Left lung (tissue), 10 donors: ENCODE measurements around the gene GFPT1. TPM values are rescaled to one million over a fixed set of nuclear protein-coding genes. Genes with fewer than 3 reads are reported as not detected.

ENCODE experiments used
- ATAC-seq: fragments of 200-7000 bp; cut with Tn5 transposase; one replicate; pipeline ENCODE4 v1.9.1; 2020; ENCODE audit warnings: moderate library complexity
- DNase-seq, 4 donors: peaks; one replicate each; pipeline ENCODE4 v3.0.0-alpha.2; 2013 to 2020
- H3K27ac ChIP-seq, 2 donors: fragments of 200-600 bp; sonication (generic) in 1 of 2; one replicate each; pipeline versions ENCODE4 v1.5.0 to v1.8.0; 2020 to 2021
- H3K27me3 ChIP-seq, 2 donors: fragments of 200-600 bp; sonication (generic) in 1 of 2; one replicate each; pipeline versions ENCODE4 v1.5.0 to v1.8.0; 2020 to 2021
- H3K36me3 ChIP-seq, 2 donors: fragments of 200-600 bp; sonication (generic) in 1 of 2; one replicate each; pipeline versions ENCODE4 v1.5.0 to v1.8.0; 2020 to 2021
- H3K4me1 ChIP-seq, 2 donors: fragments of 200-600 bp; one replicate each; pipeline ENCODE4 v1.8.0; 2021
- H3K4me3 ChIP-seq, 2 donors: fragments of 200-600 bp; sonication (generic) in 1 of 2; one replicate each; pipeline versions ENCODE4 v1.5.0 to v1.8.0; 2020 to 2021; ENCODE audit warnings: mild to moderate bottlenecking in 1 of 2
- H3K9me3 ChIP-seq, 2 donors: fragments of 200-600 bp; sonication (generic) in 1 of 2; one replicate each; pipeline versions ENCODE4 v1.5.0 to v1.8.0; 2020 to 2021
- CTCF ChIP-seq, 2 donors: fragments of 200-600 bp; sonication (generic) in 1 of 2; IDR thresholded peaks; one replicate each; pipeline versions ENCODE4 v1.5.0 to v1.8.0; 2021; ENCODE audit warnings: antibody characterized with exemption in 2 of 2
- intact Hi-C, 2 donors: fragments of 100-400 bp; cut with DNase I; formaldehyde crosslinking; loops; one replicate each; pipeline versions ENCODE4 v1.11.2 to v1.14.2; 2022
- polyA plus RNA-seq, 6 donors: library from polyadenylated mRNA; unstranded; fragments of 120-200 nt; gene quantifications; one replicate each; pipeline ENCODE4 v1.2.1, GENCODE V29; 2013; ENCODE audit not compliant: insufficient read length in 6 of 6
- total RNA-seq, 2 donors: library from RNA; stranded (reverse); fragmentation: NEBNext Ultra II Directional; extraction: Animal tissue kit (Norgen Biotek cat#: 25700); gene quantifications; one replicate each; pipeline ENCODE4 v1.2.1, GENCODE V29; 2021
- donor health status: DM: no; HTN: yes; CAD: no.
- donor health status: DM: no; HTN: no; CAD: no.

Gene GFPT1
- total and polyA plus RNA-seq, 8 donors = 26.3 to 95.7 (median 30.5) TPM

GRCh38 chr2:69335311-69335710 lies 51.7 kb downstream of the GFPT1 start:
- no peak for ATAC-seq
- Histone ChIP-seq H3K4me1 (no peaks in the 10 kb centered on the region), H3K27ac (no peak overlapping the region), H3K9me3 (no peaks in the 10 kb centered on the region), H3K27me3 (no peaks in the 10 kb centered on the region), H3K4me3 (no peak overlapping the region), H3K36me3 (peaks cover 0 to 80% of the 10 kb centered on the region in 2 donors)
- no peak for TF ChIP-seq CTCF (IDR thresholded peaks at IDR 0.05)
- peak in 2 of 4 donors; percentile 5 to 26 for DNase-seq
- intact Hi-C loops = no loop called here

DNA sequence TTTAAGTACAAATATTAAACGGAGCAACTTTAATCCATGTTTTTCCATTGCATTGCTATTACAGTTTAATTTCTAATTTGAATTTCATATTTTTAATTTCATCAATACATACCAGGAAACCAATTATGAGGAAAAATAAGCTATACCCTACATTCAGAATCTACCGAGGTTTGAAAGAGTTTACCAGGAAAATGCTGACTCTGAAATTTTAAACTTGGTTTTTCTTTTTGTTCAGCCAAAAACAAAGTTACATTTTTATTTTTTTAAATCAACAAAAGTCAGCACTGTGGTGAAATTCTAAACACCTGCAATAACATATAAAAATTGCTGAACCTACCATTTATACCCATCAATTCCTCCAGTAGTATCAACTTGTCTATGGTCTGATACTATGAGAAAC lies 53.7 kb downstream of the GFPT1 start:
- Histone ChIP-seq H3K4me3 (no peak overlapping the region), H3K9me3 (no peaks in the 10 kb centered on the region), H3K4me1 (no peaks in the 10 kb centered on the region), H3K27me3 (no peaks in the 10 kb centered on the region), H3K27ac (no peak overlapping the region), H3K36me3 (peaks cover 0 to 80% of the 10 kb centered on the region in 2 donors)
- no peak for DNase-seq
- TF ChIP-seq CTCF (IDR thresholded peaks at IDR 0.05) = no peak
- ATAC-seq = no peak
- intact Hi-C loops = no loop called here

DNA sequence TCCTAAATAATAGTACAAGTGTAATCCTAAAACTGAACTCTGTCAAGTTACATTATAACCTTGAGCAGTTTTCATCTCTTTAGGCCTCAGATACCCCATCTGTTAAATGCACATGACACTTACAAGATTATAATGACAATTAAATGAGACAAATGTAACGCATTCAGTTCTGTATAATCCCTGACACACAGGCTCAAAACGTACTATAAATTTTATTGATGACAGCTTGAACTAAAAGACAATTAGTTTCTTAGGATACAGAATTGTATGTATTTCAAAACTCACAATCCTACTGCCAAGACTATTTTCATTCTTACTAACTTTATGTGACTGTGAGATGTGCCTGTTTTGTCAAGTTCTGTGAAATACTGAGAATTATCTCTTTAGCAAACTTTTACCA lies 56.2 kb downstream of the GFPT1 start:
- ATAC-seq (no peak), DNase-seq (no peak)
- intact Hi-C loops = no loop called here
- H3K9me3 ChIP-seq = no peaks in the 10 kb centered on the region
- no peak overlapping the region for H3K27ac ChIP-seq
- TF ChIP-seq CTCF (IDR thresholded peaks at IDR 0.05) = no peak
- H3K4me1 ChIP-seq = no peaks in the 10 kb centered on the region
- peaks cover 0 to 80% of the 10 kb centered on the region in 2 donors for H3K36me3 ChIP-seq
- H3K27me3 ChIP-seq = no peaks in the 10 kb centered on the region
- no peak overlapping the region for H3K4me3 ChIP-seq

- Histone ChIP-seq H3K9me3 (no peaks in the 10 kb centered on the region), H3K27me3 (no peaks in the 10 kb centered on the region), H3K4me3 (no peak overlapping the region), H3K4me1 (no peaks in the 10 kb centered on the region), H3K27ac (no peak overlapping the region), H3K36me3 (peaks cover 0 to 59% of the 10 kb centered on the region in 2 donors)
- no peak for TF ChIP-seq CTCF (IDR thresholded peaks at IDR 0.05)
- DNase-seq (no peak), ATAC-seq (no peak)
- intact Hi-C loops = no loop called here
Observed at GRCh38 chr2:69322631-69323030, 64.4 kb downstream of the GFPT1 start.

DNA sequence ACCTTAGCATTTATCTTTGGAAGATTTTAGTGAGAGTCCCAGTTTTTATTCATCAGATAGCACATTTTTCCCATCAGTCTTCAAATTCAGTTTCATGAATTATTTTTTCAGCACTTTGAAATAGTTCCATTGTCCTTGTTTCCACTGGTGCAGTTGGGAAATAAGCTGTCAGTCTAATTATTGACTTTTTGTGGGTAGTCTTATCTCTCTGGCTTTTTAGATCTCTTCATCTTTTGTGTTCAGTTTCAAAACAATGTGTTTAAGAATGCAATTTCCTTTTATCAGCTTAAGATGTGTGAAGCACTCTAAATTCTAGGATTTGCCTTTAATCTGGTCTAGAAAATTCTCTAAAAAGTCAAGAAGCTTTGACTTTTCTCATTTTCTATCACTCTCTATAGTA lies 70.5 kb downstream of the GFPT1 start:
- H3K27me3 ChIP-seq = no peaks in the 10 kb centered on the region
- ATAC-seq (no peak), DNase-seq (no peak)
- H3K9me3 ChIP-seq = peaks cover 0 to 6% of the 10 kb centered on the region in 2 donors
- H3K4me3 ChIP-seq = no peak overlapping the region
- H3K36me3 ChIP-seq = peaks cover 0 to 17% of the 10 kb centered on the region in 2 donors
- TF ChIP-seq CTCF (IDR thresholded peaks at IDR 0.05) = no peak
- no peak overlapping the region for H3K27ac ChIP-seq
- H3K4me1 ChIP-seq = no peaks in the 10 kb centered on the region
- intact Hi-C loops = no loop called here
